Endodermal cell (in vitro differentiated cells): Measurements from ENCODE around the gene SRGAP1. TPM values are rescaled to one million over a fixed set of nuclear protein-coding genes. Genes with fewer than 3 reads are reported as not detected.

Experiments used
- DNase-seq: peaks from one replicate; pipeline ENCODE4 v3.0.0-alpha.2; 2017
- H3K27ac ChIP-seq: 2 replicates; pipeline ENCODE4 v1.5.1; 2013; ENCODE audit warnings: mild to moderate bottlenecking, low read depth, low read length, moderate library complexity
- H3K27me3 ChIP-seq: 2 replicates; pipeline ENCODE4 v1.6.1; 2013; ENCODE audit warnings: mild to moderate bottlenecking, low read length, moderate library complexity; ENCODE audit not compliant: insufficient read depth, control insufficient read depth, poor library complexity, severe bottlenecking
- H3K36me3 ChIP-seq: 2 replicates; pipeline ENCODE4 v1.7.0; 2013; ENCODE audit warnings: mild to moderate bottlenecking, low read length, moderate library complexity; ENCODE audit not compliant: control insufficient read depth, insufficient read depth
- H3K4me1 ChIP-seq: one replicate; pipeline ENCODE4 v1.7.0; 2013; ENCODE audit warnings: low read length; ENCODE audit not compliant: control insufficient read depth, insufficient read depth
- H3K4me3 ChIP-seq: 2 replicates; pipeline ENCODE4 v1.5.1; 2013; ENCODE audit warnings: mild to moderate bottlenecking, low read length, moderate library complexity
- H3K9ac ChIP-seq: 2 replicates; pipeline ENCODE4 v1.6.1; 2013; ENCODE audit warnings: mild to moderate bottlenecking, low read length, moderate library complexity; ENCODE audit not compliant: poor library complexity, severe bottlenecking; ENCODE audit errors: extremely low read depth
- H3K9me3 ChIP-seq: 2 replicates; pipeline ENCODE4 v1.6.1; 2013; ENCODE audit warnings: mild to moderate bottlenecking, low read length, moderate library complexity; ENCODE audit not compliant: control insufficient read depth
- H3K27ac Mint-ChIP-seq: 2 replicates; pipeline ENCODE4 v1.8.0; 2020; ENCODE audit warnings: mixed read lengths
- H3K27me3 Mint-ChIP-seq: 2 replicates; pipeline ENCODE4 v1.8.0; 2021; ENCODE audit warnings: mild to moderate bottlenecking, mixed read lengths; ENCODE audit not compliant: insufficient read depth
- H3K36me3 Mint-ChIP-seq: 2 replicates; pipeline ENCODE4 v1.8.0; 2020; ENCODE audit warnings: low read depth, mixed read lengths
- H3K4me1 Mint-ChIP-seq: 2 replicates; pipeline ENCODE4 v1.8.0; 2020; ENCODE audit warnings: mixed read lengths
- H3K4me3 Mint-ChIP-seq: 2 replicates; pipeline ENCODE4 v1.8.0; 2020; ENCODE audit warnings: mild to moderate bottlenecking, moderate library complexity, mixed read lengths
- H3K9me3 Mint-ChIP-seq: 2 replicates; pipeline ENCODE4 v1.8.0; 2020; ENCODE audit warnings: mild to moderate bottlenecking, mixed read lengths
- WGBS, 2 experiments: methylation state at CpG; one replicate each; pipeline versions ENCODE4 v1.1.5 to v1.1.7; 2013; ENCODE audit warnings: missing lambda C conversion rate in 2 of 2, mixed read lengths in 1 of 2; ENCODE audit not compliant: insufficient coverage in 1 of 2, insufficient read length in 1 of 2; 5-methylcytosine and 5-hydroxymethylcytosine counted together
- total RNA-seq, 2 donors: library from RNA; stranded (reverse); fragmentation: NEBNext Ultra II Directional in 1 of 2; extraction: Animal tissue kit (Norgen Biotek cat#: 25700) in 1 of 2; gene quantifications; 2 replicates in 1 of 2; 3 replicates in 1 of 2; pipeline ENCODE4 v1.2.1, GENCODE V29; 2021
- TF ChIP-seq, protein P1 (sequence below): fragments of 200-600 bp; sonication (generic); conservative IDR thresholded peaks from 2 replicates; pipeline ENCODE4 v1.5.0; 2021; ENCODE audit warnings: antibody characterized with exemption, mild to moderate bottlenecking

SRGAP1 gene
- total RNA-seq, 2 donors from 2014 or later = 10.6 to 13.4 TPM

DNA sequence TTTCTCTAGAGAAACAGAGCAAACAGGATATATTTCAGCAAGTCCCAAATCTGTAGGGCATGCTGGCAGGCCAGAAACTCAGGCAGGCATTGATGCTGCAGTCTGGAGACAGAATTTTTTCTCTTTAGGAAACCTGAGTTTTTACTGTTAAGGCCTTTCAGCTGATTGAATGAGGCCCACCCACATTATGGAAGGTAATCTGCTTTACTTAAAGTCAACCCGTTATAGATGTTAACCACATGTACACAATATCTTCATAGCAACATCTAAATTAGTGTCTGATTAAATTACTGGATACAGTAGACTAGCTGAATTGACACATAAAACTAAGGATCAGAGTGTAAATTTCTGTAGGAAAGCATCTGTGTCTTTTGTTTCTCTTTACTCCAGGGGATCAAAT, 65.2 kb downstream of the SRGAP1 start:
- WGBS, 2 experiments = 78% methylated on average over 1 of the region's 1 CpG; no CpG with 5 or more reads in 1 of the 2 experiments
- no peaks in the 10 kb centered on the region for H3K9me3 Mint-ChIP-seq
- TF ChIP-seq, protein P1, sequence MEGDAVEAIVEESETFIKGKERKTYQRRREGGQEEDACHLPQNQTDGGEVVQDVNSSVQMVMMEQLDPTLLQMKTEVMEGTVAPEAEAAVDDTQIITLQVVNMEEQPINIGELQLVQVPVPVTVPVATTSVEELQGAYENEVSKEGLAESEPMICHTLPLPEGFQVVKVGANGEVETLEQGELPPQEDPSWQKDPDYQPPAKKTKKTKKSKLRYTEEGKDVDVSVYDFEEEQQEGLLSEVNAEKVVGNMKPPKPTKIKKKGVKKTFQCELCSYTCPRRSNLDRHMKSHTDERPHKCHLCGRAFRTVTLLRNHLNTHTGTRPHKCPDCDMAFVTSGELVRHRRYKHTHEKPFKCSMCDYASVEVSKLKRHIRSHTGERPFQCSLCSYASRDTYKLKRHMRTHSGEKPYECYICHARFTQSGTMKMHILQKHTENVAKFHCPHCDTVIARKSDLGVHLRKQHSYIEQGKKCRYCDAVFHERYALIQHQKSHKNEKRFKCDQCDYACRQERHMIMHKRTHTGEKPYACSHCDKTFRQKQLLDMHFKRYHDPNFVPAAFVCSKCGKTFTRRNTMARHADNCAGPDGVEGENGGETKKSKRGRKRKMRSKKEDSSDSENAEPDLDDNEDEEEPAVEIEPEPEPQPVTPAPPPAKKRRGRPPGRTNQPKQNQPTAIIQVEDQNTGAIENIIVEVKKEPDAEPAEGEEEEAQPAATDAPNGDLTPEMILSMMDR = no peak
- H3K36me3 ChIP-seq = no peaks in the 10 kb centered on the region
- H3K4me1 Mint-ChIP-seq = peaks cover 1% of the 10 kb centered on the region
- H3K9ac ChIP-seq = no peak overlapping the region
- H3K27ac Mint-ChIP-seq = no peak overlapping the region
- no peaks in the 10 kb centered on the region for H3K27me3 ChIP-seq
- H3K36me3 Mint-ChIP-seq = no peaks in the 10 kb centered on the region
- H3K4me1 ChIP-seq = no peaks in the 10 kb centered on the region
- no peak overlapping the region for H3K4me3 Mint-ChIP-seq
- H3K27ac ChIP-seq = no peak overlapping the region
- no peak for DNase-seq
- no peak overlapping the region for H3K4me3 ChIP-seq
- H3K9me3 ChIP-seq = no peaks in the 10 kb centered on the region
- no peaks in the 10 kb centered on the region for H3K27me3 Mint-ChIP-seq

DNA sequence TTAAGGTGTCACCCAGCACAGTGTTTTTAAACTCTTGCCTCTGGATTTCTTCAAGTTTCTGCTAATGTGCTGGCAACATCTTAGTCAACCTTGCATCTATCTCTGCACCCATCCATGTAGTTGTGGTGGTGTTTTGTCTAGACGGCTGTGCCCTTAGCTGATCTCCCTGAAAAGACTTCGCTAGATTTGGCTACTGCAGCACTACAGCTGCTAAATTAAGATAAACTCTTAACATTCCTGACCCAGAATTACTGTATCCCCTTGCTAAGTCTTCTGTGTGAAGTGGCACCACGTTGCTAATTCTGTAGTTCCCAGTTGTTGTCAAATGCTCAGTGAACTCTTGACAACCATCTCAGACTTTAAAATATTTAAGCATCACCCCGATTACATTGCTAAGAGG, 66.8 kb downstream of the SRGAP1 start:
- Mint-ChIP-seq H3K36me3 (no peaks in the 10 kb centered on the region), H3K9me3 (no peaks in the 10 kb centered on the region), H3K4me1 (peaks cover 1% of the 10 kb centered on the region), H3K27me3 (no peaks in the 10 kb centered on the region), H3K27ac (no peak overlapping the region), H3K4me3 (no peak overlapping the region)
- Histone ChIP-seq H3K36me3 (no peaks in the 10 kb centered on the region), H3K4me1 (no peaks in the 10 kb centered on the region), H3K9ac (no peak overlapping the region), H3K27me3 (no peaks in the 10 kb centered on the region), H3K4me3 (no peak overlapping the region), H3K9me3 (no peaks in the 10 kb centered on the region), H3K27ac (no peak overlapping the region)
- TF ChIP-seq, protein P1 = no peak
- WGBS, 2 experiments = 90 to 100% methylated on average over 1 to 4 of the region's 4 CpGs
- DNase-seq = no peak

DNA sequence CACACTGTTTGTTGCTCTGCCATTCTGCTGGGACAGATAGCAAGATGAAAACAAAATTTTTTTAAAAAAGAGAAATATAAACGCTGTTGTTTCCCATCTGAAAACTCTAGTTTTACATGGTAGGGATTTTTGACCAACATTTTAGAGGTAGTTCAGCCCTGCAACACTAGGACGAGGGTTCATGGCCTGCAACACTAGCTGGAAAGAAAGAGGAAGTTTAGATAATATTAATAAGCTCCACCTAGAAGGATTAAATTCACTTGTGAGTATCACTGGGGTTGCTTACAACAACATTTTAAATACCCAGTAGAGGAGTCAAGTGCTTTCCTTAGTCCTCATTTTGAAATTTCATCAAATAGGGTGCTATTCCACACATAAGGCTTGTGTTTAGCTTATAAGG, 68.2 kb downstream of the SRGAP1 start:
- Mint-ChIP-seq H3K36me3 (no peaks in the 10 kb centered on the region), H3K4me3 (no peak overlapping the region), H3K27me3 (no peaks in the 10 kb centered on the region), H3K9me3 (no peaks in the 10 kb centered on the region), H3K4me1 (peaks cover 1% of the 10 kb centered on the region), H3K27ac (no peak overlapping the region)
- Histone ChIP-seq H3K27me3 (no peaks in the 10 kb centered on the region), H3K4me1 (no peaks in the 10 kb centered on the region), H3K36me3 (no peaks in the 10 kb centered on the region), H3K9ac (no peak overlapping the region), H3K9me3 (no peaks in the 10 kb centered on the region), H3K27ac (no peak overlapping the region), H3K4me3 (no peak overlapping the region)
- TF ChIP-seq, protein P1 = no peak
- no peak for DNase-seq
- WGBS, 2 experiments = 100% methylated on average over 1 to 2 of the region's 2 CpGs
